A204.1 (cell line): Measurements from ENCODE around the gene IL15RA.
"Not testable (repeated sequence)": the region's sequence is repeated elsewhere in the genome, so short reads cannot be mapped to it uniquely, and the experiment has no call there.

Experiments
- FAIRE-seq: peaks from 2 replicates; lab custom pipeline; 2012; peaks lifted over from hg19 to GRCh38; lab: Jason Lieb, UNC

IL15RA gene

DNA sequence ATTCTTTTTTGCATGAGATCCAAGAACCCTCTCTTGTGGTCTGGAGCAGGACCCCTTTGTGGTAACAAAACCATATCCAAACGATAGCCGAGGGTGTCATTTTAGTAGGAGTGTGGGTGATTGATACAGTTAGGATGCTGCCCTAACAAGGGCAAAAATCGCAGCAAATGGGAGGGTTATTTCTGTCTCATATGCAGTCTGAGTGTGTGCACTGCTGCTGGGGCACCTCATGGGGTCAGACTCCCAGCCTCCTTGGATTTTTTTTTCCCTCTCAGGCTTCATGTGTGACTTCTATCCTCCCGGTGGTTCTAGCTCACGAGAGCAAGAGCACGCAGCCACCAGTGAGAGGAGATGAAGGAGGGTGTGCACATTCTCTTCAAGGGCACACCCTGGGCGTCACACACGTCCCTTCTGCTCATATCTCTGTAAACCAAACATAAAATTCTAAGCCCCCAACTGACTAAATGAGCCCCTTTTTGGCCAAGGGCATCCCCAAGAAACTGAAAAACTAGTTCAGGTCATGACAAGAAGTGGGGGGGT lies 28.6 kb upstream of the IL15RA start:
- FAIRE-seq, result no peak

DNA sequence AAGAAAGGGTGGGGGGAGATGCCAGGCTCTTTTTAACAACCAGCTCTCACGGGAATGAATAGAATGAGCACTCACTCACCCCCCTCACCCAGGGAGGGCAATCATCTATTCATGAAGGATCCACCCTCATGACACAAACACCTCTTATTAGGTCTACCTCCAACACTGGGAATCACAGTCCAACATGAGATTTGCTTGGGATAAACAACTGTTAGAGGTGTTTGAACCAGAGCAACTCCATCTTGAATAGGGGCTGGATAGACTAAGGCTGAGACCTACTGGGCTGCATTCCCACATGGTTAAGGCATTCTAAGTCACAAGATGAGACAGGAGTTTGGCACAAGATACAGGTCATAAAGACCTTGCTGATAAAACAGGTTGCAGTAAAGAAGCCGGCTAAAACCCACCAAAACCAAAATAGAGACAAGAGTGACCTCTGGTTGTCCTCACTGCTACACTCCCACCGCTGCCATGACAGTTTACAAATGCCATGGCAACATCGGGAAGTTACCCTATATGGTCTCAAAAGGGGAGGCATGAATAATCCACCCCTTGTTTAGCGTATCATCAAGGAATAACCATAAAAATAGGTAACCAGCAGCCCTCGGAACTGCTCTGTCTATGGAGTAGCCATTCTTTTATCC lies 27.9 kb upstream of the IL15RA start:
- FAIRE-seq, result not testable (repeated sequence)

DNA sequence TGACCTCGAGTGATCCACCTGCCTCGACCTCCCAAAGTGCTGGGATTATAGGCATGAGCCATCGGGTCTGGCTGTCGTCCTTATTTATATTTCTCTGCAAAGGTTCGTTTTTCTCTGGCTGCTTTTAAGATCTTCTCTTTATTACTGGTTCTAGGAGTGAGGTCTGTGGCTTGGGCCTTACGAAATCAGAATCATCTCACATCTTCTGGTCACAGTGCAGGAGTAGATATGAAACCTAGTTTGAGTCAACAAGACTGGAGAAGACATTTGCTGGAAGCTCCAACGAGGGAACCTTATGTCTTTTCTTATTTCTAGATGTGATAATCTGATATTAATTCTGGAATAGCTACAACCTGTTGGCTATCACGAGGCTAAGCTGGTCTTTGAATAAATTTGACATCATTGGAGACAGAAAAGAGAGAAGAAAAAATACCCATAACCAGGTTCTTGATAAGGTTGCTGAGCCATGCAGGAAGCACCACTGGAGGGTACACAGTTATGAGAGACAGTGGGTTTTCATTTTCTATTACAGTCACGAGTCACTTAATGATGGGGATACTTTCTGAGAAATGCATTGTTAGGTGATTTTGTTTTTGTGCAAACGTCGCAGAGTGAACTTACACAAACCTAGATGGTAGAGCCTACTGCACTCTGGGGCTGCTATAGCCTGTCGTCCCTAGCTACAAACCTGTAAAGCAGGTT lies 25.6 kb upstream of the IL15RA start:
- no peak for FAIRE-seq

DNA sequence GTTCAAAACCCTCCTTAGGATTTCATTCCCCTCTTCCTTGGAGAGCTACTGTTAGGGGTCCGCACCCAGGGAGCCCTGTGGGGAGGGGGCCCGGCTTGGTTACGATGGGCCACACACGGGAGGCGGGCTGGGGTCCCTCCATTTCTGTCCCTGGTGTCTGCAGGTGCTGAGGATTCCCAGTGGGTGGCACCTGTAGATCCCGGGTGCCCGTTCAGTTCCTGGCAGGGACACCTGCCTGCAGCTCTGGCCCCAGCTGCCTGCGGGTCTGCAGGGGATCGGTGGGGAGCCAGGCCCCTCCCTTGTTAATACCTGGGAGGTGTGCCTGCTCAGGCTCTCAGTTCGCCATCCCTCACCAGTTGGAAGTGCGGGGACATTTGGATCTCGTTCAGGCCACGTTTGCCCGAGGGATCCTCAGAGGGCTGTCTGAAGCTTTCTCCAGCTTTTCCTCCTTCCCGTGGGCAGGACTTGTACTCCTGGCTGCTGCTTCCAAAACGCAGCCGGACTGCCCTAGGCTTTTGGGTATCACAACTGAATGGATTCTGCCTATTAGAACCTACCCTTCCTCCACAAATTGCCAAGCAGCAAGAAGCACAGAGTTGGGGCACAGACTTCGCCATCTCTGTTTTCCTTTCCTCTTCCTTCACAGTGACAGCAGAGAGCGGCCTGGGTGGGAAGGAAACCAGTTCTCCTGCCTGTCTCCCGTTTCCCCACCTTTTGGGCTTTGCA lies 22.3 kb upstream of the IL15RA start:
- no peak for FAIRE-seq

DNA sequence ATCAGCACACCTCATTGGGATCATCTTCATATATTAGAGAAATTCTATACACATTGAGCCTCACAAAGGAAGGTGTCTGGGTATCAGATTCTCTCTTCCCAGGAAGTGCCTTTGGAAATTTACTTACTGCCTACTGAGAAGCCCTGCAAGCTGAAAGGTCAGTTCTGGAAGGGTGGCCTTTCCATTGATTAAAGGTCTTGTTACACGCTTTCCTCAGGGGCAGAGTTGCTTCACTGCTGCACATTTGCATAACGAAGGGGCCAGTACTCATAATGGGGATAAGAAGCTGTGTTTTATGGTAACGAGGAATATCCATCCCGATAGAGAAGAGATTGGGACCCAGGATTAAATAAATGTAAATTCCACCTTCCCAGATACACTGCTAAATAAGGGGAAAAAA lies 19.4 kb upstream of the IL15RA start:
- no peak for FAIRE-seq

DNA sequence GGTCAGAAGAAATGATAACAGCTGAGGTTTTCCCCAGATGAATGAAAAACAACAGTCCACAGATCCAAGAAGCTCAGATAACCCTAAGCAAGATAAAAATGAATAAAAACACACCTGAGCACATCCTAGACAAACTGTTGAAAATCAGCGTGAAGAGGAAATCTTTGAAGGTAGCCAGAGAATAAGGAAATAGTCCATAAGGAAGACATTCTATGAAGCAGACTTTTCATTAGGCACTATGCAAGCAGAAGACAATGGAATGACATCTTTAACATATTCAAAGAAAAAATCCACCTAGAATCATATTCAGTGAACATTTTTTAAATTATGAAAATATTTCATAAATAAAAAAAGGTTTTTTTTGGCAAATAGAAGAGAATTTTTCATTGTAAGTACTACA lies 15.1 kb upstream of the IL15RA start:
- FAIRE-seq, result no peak

DNA sequence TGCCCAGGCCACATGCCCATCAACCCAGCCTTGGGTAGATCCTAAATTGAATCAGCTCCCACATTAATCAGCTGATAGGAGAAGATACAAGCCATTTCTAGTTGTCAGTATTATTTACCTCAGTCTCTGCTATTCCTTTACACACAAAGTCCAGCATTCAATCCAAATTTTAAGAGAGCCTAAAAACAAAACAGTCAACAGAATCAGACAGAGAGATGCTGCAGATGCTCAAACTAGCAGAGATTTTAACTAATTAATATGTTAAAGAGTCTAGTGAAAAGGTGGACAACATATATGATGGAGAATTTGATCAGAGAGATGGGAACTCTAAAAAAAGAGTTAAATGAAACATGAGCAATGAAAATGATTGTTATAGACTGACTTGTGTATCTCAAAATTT lies 14.4 kb upstream of the IL15RA start:
- FAIRE-seq, result no peak

DNA sequence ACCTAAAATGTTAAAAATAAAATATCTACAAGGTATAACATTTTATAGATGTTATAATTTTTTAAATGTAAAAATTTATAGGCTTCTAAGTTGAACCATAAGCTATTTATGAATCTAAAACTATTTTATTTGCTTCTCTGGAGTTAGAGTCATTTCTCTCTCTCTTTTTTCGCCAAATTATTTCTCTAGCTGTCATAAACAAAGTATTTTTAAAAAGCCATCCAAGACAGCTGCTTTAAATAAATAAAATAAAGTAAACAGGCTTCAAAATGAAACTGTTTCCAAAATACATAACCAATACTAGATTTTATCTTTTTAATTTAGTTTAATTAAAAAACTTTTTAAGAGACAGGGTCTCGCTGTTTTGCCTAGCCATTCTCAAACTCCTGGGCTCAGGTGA lies 12.4 kb upstream of the IL15RA start:
- FAIRE-seq, result no peak

DNA sequence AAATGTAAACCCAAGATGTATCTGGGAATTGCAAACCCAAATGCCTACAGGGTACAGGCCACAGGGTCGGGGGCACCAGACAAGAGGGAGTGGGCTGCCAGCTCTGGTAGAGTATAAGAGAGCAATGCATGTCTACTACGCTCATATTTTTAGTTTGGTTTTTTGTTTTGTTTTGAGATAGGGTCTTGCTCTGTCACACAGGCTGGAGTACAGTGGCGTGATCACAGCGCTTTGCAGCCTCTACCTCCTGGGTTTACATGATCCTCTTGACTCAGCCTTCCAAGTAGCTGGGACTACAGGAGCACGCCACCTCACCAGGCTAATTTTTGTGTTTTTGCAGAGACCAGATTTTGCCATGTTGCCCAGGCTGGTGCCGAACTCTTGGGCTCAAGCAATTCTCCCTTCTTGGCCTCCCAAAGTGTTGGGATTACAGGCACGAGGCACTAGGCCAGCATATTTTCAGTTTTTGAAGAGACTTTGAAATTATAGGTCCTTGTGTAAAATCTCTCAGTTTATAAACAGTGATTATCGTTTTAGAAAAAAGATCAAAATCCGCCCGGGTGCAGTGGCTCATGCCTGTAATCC lies 11.1 kb upstream of the IL15RA start:
- FAIRE-seq, result no peak

DNA sequence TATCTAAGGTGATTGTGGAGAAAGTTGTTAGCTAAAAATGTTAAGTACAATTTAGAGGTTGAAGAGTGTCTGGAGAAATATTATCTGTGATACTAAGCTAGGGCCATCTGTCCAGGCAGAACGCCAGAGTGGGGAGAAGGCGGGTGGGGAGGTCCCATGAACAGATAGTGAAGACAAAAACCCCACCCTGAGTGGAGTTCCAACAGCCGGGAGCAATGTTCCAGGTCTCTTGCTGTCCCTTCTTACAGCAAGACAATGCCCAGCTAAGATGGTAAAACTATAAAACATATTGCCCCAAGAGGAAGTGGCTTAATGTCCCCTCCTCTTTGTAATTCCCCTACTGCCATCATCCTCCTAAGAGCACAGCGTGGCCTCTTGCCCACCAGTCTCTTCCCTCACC lies 10.4 kb upstream of the IL15RA start:
- FAIRE-seq, result no peak

DNA sequence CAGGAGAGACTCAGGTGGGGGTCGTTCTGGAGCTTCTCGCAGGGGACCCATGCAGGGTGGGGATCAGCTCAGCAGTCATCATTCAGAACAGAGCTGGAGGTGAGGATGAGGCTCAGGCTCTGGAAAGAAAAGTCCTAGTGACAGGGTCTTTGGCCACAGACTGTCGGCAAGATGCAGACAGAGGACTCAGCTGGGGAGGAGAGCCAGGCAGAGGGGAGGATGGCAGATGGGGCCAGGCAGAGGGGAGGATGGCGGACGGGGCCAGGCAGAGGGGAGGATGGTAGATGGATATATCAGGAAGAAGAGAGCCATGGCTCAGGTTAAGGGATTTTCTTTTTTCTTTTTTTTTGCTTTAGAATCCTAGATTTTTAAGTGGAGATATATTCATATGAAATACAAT lies 7.7 kb upstream of the IL15RA start:
- FAIRE-seq, result no peak

DNA sequence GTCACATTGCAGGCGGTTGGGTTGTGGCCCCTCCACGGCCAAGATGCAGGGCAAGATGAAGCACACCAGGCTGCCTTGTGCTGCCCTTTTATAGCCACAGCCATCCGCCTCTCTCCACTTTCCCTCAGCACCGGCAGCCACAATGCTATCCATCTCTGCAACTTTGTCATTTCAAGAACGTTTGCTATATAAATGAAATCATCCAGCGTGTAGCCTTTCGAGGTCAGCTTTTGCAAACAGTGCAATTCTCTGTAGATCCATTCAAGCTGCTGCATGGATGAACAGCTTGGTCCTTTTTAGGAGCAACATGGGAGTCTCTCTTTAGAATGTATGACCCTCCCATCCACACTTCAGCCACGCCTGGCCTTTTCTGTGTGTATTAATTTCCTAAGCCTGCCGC lies 6.4 kb upstream of the IL15RA start:
- no peak for FAIRE-seq

DNA sequence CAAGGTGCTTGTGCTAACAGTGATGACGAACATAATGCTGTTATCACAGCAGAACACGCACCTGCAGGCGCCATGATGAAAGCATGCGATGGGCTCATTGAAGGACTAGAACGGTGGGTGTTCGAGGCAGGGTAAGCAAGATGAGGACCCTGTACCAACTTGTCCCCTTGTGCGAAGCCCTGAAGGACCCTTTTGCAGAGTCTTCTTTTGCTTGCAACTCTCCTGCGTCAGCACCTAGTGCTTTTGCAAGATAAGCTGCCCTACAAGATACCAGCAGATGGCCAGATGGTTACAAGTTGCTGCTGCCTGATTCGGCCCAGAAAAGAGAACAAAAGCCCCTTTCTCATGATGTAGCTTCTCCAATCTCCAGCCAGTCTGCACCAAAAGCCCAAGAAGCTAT lies 4.2 kb upstream of the IL15RA start:
- no peak for FAIRE-seq

DNA sequence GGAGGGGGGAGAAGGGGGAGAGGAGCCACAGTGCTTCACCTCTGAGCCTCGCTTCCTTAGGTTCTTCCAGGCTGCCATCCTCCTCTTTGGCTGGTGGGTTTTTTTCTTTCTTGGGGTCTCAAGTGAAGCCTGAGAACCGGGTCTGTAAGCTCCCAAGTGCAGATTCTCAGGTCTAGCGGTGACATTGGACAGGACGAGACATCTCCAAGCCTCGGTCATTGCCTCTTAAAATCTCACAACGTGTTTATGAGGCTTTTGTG lies 817 bp upstream of the IL15RA start:
- no peak for FAIRE-seq

DNA sequence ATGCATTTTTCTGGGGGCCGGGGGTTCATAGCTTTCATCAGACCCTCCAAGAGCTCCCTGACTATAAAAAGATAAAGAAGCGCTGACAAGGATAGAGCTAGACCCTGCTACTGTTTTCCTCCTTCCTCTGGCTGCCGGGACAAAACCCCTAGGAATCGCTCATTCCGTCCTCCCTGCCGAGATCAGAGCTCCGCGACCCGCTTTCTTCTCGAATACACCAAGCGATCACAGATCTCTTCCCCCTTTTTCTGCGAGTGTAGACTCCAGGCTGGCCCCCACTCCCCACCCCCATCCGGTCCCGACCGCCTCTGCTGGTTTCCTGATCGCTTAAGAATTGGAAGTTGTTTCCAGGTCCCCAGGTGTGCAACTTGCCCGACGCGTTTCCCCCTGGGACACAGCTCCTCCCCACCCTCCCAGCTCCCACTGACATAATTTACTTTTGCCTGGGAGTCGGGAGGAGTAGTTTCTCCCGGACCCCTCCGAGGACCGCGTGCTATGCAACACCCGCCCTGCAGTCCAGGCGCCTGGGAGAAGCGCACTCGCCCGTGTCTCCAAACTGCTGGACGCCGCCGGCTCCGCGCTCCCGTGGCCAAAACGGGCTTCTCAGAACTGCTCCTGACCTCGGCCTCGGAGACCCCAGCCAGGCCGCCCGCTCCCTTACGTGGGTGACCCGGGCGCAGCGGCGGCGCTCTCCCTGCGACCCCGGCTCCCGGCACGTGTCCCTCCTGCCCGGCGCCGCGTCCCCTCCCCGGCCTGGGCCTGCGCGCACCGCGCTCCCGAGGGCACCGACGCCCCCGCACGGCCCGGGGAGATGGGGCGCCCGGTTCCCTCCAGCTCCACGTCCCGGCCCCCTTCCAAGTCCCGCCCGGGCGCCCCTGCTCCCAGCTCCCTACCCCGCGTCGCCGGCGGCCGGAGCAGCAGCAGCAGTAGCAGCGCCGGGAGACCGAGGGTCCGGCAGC lies 552 bp downstream of the IL15RA start:
- FAIRE-seq, result no peak

DNA sequence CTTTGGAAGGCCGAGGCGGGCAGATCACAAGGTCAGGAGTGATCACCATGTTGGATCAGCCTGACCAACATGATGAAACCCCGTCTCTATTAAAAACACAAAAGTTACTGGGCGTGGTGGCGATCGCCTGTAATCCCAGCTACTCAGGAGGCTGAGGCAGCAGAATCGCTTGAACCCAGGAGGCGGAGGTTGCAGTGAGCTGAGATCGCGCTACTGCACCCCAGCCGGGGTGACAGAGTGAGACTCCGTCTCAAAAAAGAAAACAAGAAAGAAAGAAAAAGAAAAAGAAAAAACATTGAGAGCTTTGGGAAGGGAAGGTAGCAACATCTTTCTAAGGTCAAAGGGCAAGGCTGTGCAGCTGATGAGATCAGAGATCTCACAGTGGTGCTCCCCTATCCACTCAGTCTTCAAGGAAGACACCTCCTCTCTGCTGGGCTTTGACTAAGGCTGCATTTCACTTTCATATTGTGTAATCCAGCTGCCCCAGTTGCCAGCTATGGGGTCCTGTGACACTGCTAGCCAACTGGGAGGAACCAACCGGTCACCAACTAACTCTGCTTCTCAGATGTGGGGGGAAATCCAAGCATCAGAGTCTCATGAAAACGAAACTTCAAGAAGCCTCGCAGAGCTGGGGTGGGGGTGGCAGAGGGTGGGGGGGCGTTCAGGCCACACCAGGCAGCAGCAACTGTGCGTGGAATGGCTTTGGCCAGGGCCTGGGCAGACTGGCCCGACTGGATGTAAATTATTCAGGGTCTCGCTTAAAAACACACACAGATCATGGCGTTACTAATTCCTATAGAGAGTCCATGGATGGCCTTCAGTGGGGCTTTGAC lies 1.5 kb downstream of the IL15RA start:
- no peak for FAIRE-seq

DNA sequence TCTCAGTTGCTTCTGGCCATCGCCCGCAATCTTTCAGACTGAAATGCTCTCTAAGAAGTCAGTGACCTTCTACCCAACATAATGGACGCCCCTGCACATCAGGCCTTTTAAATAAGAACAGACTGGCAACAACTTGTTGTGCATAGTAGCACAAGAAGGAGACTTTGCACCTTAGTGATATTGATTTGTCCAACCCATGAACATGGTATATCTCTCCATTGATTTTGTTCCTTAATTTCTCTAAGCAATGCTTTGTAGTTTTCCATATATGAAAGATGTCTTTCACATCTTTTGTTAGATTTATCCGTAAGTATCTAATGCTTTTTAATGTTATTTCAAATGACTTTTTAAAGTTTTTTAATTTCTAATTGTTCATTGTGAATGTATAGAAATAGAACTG lies 4.3 kb downstream of the IL15RA start:
- no peak for FAIRE-seq

DNA sequence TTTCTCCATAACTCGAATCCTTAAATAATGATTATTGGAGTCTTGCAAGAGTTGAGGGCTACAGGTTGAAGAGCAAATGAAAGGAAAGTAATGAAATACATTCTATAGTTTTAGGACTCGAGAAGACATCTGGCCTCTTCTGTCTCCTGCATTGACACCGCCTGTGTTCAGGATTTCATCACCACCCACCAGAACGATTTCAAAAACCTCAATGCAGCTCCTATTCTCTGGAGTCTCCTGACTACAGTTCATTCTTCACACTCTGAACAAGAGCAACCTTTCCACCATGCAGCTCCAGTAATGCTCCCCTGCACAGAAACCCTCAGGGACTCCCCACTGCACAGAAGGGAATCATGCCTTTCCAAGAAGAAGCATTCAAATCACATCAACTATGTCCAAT lies 5.5 kb downstream of the IL15RA start:
- FAIRE-seq, result no peak

DNA sequence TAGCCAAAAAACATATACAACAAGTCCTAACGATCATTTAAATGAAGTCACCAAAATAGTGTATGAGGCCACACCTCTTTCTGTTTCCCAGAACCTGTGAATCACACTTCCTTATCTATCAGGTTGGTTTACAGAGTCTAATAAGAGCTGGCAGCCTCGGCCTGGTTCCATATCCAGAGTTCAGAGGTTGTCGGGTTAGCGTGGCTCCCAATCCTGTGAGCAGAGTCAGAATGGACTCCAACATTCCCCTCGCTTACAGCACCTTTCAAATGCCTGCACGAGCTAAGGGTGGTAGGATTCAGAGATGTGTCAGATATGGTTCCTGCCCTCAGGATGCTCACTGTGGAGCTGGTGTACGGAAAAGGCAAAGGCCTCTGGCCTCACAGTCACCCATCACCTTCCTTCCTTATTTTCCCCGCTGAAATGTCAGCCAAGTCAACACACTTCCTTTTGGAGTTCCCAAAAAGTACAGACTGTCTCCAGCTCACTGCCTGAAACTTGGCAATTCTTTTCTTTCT lies 6.0 kb downstream of the IL15RA start:
- FAIRE-seq, result no peak

DNA sequence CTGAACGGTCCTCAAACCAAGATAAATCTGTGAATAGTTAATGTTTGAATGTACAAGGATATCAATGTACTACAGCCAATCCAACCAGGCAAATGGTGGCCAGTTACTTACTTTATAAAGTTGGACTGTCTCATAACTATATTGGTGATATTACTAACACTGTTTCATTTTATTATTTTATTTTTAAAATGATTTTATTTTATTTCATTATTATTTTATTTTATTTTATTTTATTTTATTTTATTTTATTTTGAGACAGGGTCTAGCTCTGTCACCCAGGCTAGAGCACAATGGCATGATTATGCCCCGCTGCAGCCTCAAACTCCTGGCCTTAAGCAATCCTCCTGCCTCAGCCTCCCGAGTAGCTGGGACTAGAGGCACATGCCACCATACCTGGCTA lies 6.8 kb downstream of the IL15RA start:
- FAIRE-seq, result no peak

DNA sequence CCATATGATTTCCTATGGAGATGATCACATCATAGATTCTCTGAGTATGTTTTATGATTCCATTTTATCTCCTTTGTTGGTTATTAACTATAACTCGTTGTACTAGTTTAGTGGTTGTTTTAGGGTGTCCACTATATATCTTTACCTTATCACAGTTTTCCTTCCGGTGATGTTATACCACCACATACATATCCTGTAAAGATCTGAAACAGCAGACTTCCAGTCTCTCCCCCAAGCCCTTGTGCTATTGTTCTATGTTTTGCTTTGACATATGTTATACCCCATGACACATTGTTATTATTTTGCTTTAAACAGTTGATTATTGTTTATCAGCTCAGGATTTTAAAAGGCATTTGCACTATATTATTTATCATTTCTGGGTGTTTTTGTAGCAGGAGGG lies 7.3 kb downstream of the IL15RA start:
- FAIRE-seq, result no peak
